GM23248 (cell line): ENCODE data around the gene NRCAM.

ENCODE experiments used
- EZH2 ChIP-seq: fragments of 200-600 bp; sonication (generic); IDR thresholded peaks from 2 replicates; pipeline ENCODE4 v1.6.1; 2018; ENCODE audit warnings: antibody characterized with exemption, mild to moderate bottlenecking; ENCODE audit not compliant: insufficient read depth, poor library complexity, severe bottlenecking
- EZH2phosphoT487 ChIP-seq: fragments of 200-600 bp; sonication (generic); IDR thresholded peaks from 2 replicates; pipeline ENCODE4 v1.6.1; 2018; ENCODE audit warnings: antibody characterized with exemption, moderate library complexity, mild to moderate bottlenecking, low read depth; ENCODE audit not compliant: insufficient read depth

DNA sequence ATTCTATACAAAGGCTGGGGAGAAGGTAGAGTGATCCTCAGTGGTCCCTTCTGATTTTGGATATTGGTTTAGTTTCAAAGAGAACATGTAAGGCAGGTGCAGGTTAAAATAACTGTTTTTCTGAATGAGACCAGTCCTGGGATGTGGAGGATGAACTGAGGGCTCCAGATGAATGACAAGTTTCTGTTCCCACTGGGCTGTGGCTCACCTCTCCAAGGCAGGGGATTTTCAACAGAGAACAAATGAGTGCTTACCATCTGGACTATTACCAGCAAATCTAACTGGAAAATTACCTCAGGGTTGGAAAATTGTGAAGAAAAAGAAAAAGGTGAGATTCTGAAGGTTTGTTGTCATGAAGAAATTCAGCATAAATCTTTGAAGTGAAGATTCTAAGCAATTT is 334.1 kb downstream of the NRCAM start:
- TF ChIP-seq EZH2 (no peak), EZH2phosphoT487 (no peak)
